ENCODE measurements around the gene THAP6. TPM values are rescaled to one million over a fixed set of nuclear protein-coding genes. Genes with fewer than 3 reads are reported as not detected.
"Not testable (repeated sequence)": the region's sequence is repeated elsewhere in the genome, so short reads cannot be mapped to it uniquely, and the experiment has no call there.

THAP6 gene
- total and polyA plus RNA-seq, 2 of the 8 experiments (the other 6 are each of a cell fraction or from before 2014, with no cell fraction given): 3.3 to 9.7 TPM

- H3K4me3 ChIP-seq (ENCODE audit: extremely low read depth in 1 of 4, insufficient read depth in 2 of 4, low read depth in 3 of 4, low read length in 4 of 4); FAIRE-seq; H3K79me1 ChIP-seq (ENCODE audit: low read depth, low read length); H3K27me3 ChIP-seq (replicated peaks in 1 of 4; ENCODE audit: control insufficient read depth in 3 of 4, extremely low read depth in 1 of 4, insufficient read depth in 3 of 4, low read length in 3 of 4); H3K9me3 ChIP-seq (ENCODE audit: insufficient read depth in 2 of 2, low read depth in 1 of 2, low read length in 1 of 2); H2BK15ac ChIP-seq (ENCODE audit: low read length); H3K4ac ChIP-seq (replicated peaks; ENCODE audit: insufficient read length, low read depth, low read length); H3K9ac ChIP-seq (replicated peaks in 1 of 4; ENCODE audit: extremely low read depth in 1 of 4, low read depth in 3 of 4, low read length in 3 of 4); H3K4me2 ChIP-seq (ENCODE audit: insufficient read depth in 1 of 2, low read depth in 2 of 2, low read length in 2 of 2); H3K4me1 ChIP-seq (replicated peaks in 1 of 4; ENCODE audit: control insufficient read depth in 3 of 4, insufficient read depth in 4 of 4, low read length in 3 of 4); H3K27ac ChIP-seq (ENCODE audit: low read depth, low read length); H2BK120ac ChIP-seq (replicated peaks; ENCODE audit: low read depth, low read length); H3K14ac ChIP-seq (ENCODE audit: insufficient read length); H3K23ac ChIP-seq (ENCODE audit: insufficient read length); H2AK5ac ChIP-seq (ENCODE audit: low read depth, low read length); H4K8ac ChIP-seq (ENCODE audit: extremely low read depth, insufficient read depth, low read length); H4K91ac ChIP-seq (replicated peaks; ENCODE audit: insufficient read length, low read length); DNase-seq (ENCODE audit: low read depth in 1 of 2, low spot score in 2 of 2); CTCF ChIA-PET (ENCODE audit: partially characterized antibody); H2BK20ac ChIP-seq (ENCODE audit: low read length); H2BK5ac ChIP-seq (ENCODE audit: low read depth, low read length); H4K5ac ChIP-seq (ENCODE audit: insufficient read length, low read depth, low read length); H2AFZ ChIP-seq (ENCODE audit: low read length); H3K36me3 ChIP-seq (ENCODE audit: control insufficient read depth in 2 of 4, insufficient read depth in 4 of 4, low read length in 3 of 4); H4K20me1 ChIP-seq (replicated peaks in 1 of 2; ENCODE audit: control insufficient read depth in 1 of 2, insufficient read depth in 2 of 2, low read length in 2 of 2); H2BK12ac ChIP-seq (ENCODE audit: low read depth, low read length); H3K56ac ChIP-seq (replicated peaks; ENCODE audit: insufficient read length, low read depth, low read length); H3K18ac ChIP-seq (ENCODE audit: extremely low read depth, low read length); H3K79me2 ChIP-seq (ENCODE audit: control insufficient read depth in 1 of 2, insufficient read depth in 2 of 2, low read length in 2 of 2); H3K23me2 ChIP-seq (ENCODE audit: low read depth, low read length): not testable (repeated sequence)
- 89% methylated on average over 6 of the region's 6 CpGs; no CpG with 5 or more reads in 1 of the 2 experiments for WGBS, 2 experiments (ENCODE audit: extremely low coverage in 1 of 2, insufficient coverage in 1 of 2, insufficient read length in 1 of 2, insufficient replicate concordance in 2 of 2, low coverage in 1 of 2, low lambda C conversion rate in 2 of 2, missing lambda C conversion rate in 1 of 2)
- POLR2A ChIA-PET (ENCODE audit: partially characterized antibody): interaction anchor here (2.8 kb wide), 1 partner anchor 9 kb away, joined by 7 read pairs; no protein-coding TSS in a partner anchor
Observed at GRCh38 chr4:75537308-75537707, 23.0 kb downstream of the THAP6 start.
